ENCODE data around the gene ANKRD33B.
"Not testable (repeated sequence)": the region's sequence is repeated elsewhere in the genome, so short reads cannot be mapped to it uniquely, and the experiment has no call there.

The ANKRD33B gene

GRCh38 chr5:10537624-10538023 is 26.2 kb upstream of the ANKRD33B start:
- DNase-seq, result no peak

GRCh38 chr5:10538103-10538788 is 25.6 kb upstream of the ANKRD33B start:
- DNase-seq, result no peak

GRCh38 chr5:10538789-10539686 is 24.8 kb upstream of the ANKRD33B start:
- no peak for DNase-seq

GRCh38 chr5:10539687-10539998 is 24.2 kb upstream of the ANKRD33B start:
- DNase-seq, result no peak

- DNase-seq, result no peak
Observed at GRCh38 chr5:10540036-10540544, 23.8 kb upstream of the ANKRD33B start.

- no peak for DNase-seq
Observed at GRCh38 chr5:10540951-10541646, 22.8 kb upstream of the ANKRD33B start.

GRCh38 chr5:10542055-10542550 is 21.8 kb upstream of the ANKRD33B start:
- DNase-seq, result no peak

- DNase-seq, result no peak
Observed at GRCh38 chr5:10543585-10544040, 20.3 kb upstream of the ANKRD33B start.

GRCh38 chr5:10545084-10545483 is 18.8 kb upstream of the ANKRD33B start:
- no peak for DNase-seq

- no peak for DNase-seq
Observed at GRCh38 chr5:10546186-10546585, 17.7 kb upstream of the ANKRD33B start.

- DNase-seq, result no peak
Observed at GRCh38 chr5:10548418-10549122, 15.3 kb upstream of the ANKRD33B start.

- DNase-seq, result not testable (repeated sequence)
Observed at GRCh38 chr5:10549123-10549514, 14.8 kb upstream of the ANKRD33B start.

- DNase-seq, result no peak
Observed at GRCh38 chr5:10550222-10550995, 13.5 kb upstream of the ANKRD33B start.

GRCh38 chr5:10551782-10552138 is 12.1 kb upstream of the ANKRD33B start:
- DNase-seq, result no peak

GRCh38 chr5:10552183-10553143 is 11.4 kb upstream of the ANKRD33B start:
- DNase-seq, result no peak

- DNase-seq, result no peak
Observed at GRCh38 chr5:10553476-10553875, 10.4 kb upstream of the ANKRD33B start.

- DNase-seq, result no peak
Observed at GRCh38 chr5:10555277-10555684, 8.6 kb upstream of the ANKRD33B start.

GRCh38 chr5:10556289-10556807 is 7.5 kb upstream of the ANKRD33B start:
- no peak for DNase-seq

- DNase-seq, result no peak
Observed at GRCh38 chr5:10556893-10557746, 6.8 kb upstream of the ANKRD33B start.
